ENCODE results near the gene FOSL2. TPM values are rescaled to one million over a fixed set of nuclear protein-coding genes. Genes with fewer than 3 reads are reported as not detected.

The FOSL2 gene
- total RNA-seq, 1 experiment from 2014 or later: 4.0 TPM

- ATAC-seq (no peak), DNase-seq (ENCODE audit: low spot score) (no peak)
- Mint-ChIP-seq H3K36me3 (peaks cover 4% of the 10 kb centered on the region), H3K27ac (no peak overlapping the region), H3K9me3 (peaks cover 21% of the 10 kb centered on the region), H3K27me3 (ENCODE audit: low read depth) (no peaks in the 10 kb centered on the region), H3K4me1 (no peaks in the 10 kb centered on the region), H3K4me3 (no peak overlapping the region)
- ChIA-PET POLR2A (no interaction called here), CTCF (interaction anchor here (1.6 kb wide), 1 partner anchor 16 kb away, joined by 6 read pairs; no protein-coding TSS in a partner anchor)
- TF ChIP-seq FOXJ3 (CRISPR knock-in tag; IDR thresholded peaks at IDR 0.05; ENCODE audit: borderline replicate concordance) (no peak), CDX4 (CRISPR knock-in tag; IDR thresholded peaks at IDR 0.05; ENCODE audit: borderline replicate concordance) (no peak), ESRRA (CRISPR knock-in tag; IDR thresholded peaks at IDR 0.05; ENCODE audit: borderline replicate concordance) (no peak), ERG (CRISPR knock-in tag; IDR thresholded peaks at IDR 0.05) (no peak), EMX1 (CRISPR knock-in tag; IDR thresholded peaks at IDR 0.05) (no peak), ATF2 (CRISPR knock-in tag; IDR thresholded peaks at IDR 0.05; ENCODE audit: borderline replicate concordance, low read depth) (no peak), ATF1 (CRISPR knock-in tag; IDR thresholded peaks at IDR 0.05) (no peak)
Observed at GRCh38 chr2:28436525-28437051, 43.9 kb downstream of the FOSL2 start.

- no peak for ATAC-seq
- Mint-ChIP-seq H3K4me3 (no peak overlapping the region), H3K36me3 (peaks cover 4% of the 10 kb centered on the region), H3K27ac (no peak overlapping the region), H3K4me1 (no peaks in the 10 kb centered on the region), H3K9me3 (peaks cover 24% of the 10 kb centered on the region), H3K27me3 (ENCODE audit: low read depth) (no peaks in the 10 kb centered on the region)
- ChIA-PET CTCF (interaction anchor here (0.6 to 1.6 kb wide), 2 partner anchors 15 to 738 kb away, joined by 4 to 6 read pairs; no protein-coding TSS in a partner anchor), POLR2A (no interaction called here)
- TF ChIP-seq ZMAT4 (CRISPR knock-in tag; IDR thresholded peaks at IDR 0.05) (no peak), AR (CRISPR knock-in tag; IDR thresholded peaks at IDR 0.05) (no peak), FOXJ3 (CRISPR knock-in tag; IDR thresholded peaks at IDR 0.05; ENCODE audit: borderline replicate concordance) (no peak), TCF7 (CRISPR knock-in tag; IDR thresholded peaks at IDR 0.05; ENCODE audit: low read depth) (no peak), SMAD4 (CRISPR knock-in tag; IDR thresholded peaks at IDR 0.05) (no peak), ZNF232 (CRISPR knock-in tag; IDR thresholded peaks at IDR 0.05) (no peak), TP53 (CRISPR knock-in tag; IDR thresholded peaks at IDR 0.05) (no peak), ZNF532 (CRISPR knock-in tag; IDR thresholded peaks at IDR 0.05; ENCODE audit: borderline replicate concordance) (no peak), NR2C2 (CRISPR knock-in tag; IDR thresholded peaks at IDR 0.05) (no peak), CREB1 (CRISPR knock-in tag; IDR thresholded peaks at IDR 0.05) (no peak), MAX (CRISPR knock-in tag; IDR thresholded peaks at IDR 0.05) (no peak), FOXP1 (CRISPR knock-in tag; IDR thresholded peaks at IDR 0.05; ENCODE audit: borderline replicate concordance) (no peak), NFE2L1 (CRISPR knock-in tag; IDR thresholded peaks at IDR 0.05) (no peak)
- DNase-seq (ENCODE audit: low spot score): no peak
Observed at GRCh38 chr2:28437149-28437835, 44.6 kb downstream of the FOSL2 start.
